Kidney glomerular epithelial cell (primary cell): ENCODE results near the gene PPP6R1.

ENCODE experiments used
- DNase-seq: peaks from one replicate; lab custom pipeline; 2025; lab: John Stamatoyannopoulos, UW

Gene PPP6R1

DNA sequence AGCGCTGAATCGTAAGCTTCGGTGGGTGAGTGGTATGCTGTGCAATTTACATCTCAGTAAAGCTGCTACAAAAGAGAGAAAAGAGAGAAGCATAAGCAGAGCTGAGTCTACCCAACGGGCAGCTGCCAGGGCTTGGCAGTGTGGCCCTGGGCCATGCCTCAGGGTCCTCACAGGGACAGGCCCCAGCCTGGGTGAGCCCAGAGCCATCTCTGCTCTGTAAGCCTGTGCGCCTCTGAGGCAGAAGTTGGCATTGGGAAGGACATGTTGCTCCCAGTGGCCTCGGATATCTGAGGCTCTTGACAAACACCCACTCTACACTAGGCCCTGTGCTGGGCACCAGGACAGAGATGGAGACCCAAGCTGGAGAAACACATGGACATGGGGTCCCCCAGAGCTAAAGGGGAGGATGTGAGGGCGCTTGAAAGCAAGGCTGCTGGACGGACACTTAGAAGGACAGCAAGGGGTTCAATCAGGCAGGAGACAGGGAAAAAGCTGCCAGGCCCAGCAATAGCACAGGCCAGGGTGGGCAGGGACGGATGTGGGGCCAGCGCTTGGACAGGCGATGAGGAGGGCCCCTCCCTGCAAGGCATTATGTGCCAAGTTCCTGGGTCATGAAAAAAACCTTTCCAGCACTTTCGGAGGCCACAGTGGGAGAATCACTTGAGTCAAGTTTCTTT is 14.7 kb downstream of the PPP6R1 start:
- DNase-seq = no peak

DNA sequence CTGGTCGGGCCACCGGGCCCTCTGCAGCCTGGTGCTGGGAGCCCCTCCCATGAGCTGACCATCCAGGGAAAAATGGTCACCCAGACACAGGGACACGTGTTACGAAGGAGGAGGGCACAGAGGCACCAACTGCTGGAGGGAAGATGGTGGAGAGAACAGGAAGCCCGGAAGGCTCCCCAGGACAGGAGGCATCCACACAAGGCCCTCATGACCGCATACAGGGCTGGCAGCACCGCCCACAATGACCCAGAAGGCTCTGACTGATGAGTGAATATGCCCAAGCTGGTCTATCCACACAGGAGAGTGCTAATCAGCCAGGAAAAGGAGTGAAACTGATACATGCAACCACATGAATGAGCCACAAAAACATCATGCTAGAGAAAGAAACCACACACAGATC is 16.3 kb downstream of the PPP6R1 start:
- DNase-seq = no peak

DNA sequence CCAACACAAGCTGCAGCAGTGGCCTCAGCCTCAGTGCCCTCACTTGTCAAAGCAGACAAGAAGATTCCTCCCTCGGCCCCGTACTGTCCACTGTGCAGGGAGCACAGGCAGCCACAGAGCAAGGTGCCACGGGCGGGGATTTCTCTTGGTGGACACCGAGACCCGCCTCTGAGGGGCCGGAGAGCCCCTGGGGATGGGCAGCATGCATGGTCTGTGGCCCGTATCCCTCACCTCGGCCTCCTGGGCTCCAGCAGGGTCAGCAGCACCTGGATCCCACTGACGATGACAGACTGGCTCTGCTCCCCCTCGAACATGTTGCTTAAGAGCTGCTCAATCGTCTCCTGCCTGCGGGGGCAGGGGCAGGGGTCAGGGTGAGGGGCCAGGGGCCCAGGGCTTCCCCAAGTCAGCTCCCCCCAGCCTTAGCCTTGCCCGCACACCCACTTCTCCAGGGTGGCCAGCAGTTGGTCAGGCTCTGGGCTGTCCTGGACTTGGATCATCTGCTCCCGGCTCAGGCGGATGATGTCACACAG is 16.8 kb downstream of the PPP6R1 start:
- DNase-seq = no peak

DNA sequence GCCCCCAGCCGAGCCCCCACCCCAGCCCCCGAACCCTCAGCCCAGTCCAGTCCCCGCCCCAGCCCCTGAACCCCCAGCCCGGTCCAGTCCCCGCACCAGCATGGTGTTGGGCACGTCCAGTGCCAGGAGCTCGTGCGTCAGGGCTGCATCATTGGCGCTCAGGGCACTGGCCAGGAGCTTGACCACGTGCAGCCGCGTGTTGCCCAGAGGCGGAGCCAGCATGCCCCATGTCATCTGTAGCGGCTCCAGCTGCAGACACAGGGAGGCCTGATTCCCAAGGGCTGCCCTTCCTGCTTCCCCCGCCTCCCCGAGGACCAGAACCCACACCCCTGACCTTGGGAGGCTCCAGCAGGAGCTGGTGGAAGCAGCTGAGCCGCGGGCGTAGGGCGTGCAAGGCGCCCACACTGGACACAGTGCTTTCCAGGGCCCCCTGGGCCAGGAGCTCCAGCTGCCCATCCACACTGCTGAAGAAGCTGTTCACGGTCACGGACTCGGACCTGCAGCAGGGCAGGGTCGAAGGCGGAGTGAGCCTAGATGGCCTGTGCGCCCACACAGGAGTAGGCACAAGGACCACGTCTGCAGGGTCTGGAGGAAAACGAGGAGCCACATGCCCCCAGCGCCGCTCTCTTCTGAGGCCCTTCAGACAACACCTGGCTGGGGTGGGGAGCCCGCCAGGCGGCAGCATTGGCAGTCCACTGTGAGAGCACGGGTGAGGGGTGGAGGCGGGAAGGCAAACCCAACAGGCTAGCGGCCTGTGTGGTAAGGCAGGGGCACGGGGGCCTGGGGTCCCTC is 17.5 kb downstream of the PPP6R1 start:
- DNase-seq = no peak

DNA sequence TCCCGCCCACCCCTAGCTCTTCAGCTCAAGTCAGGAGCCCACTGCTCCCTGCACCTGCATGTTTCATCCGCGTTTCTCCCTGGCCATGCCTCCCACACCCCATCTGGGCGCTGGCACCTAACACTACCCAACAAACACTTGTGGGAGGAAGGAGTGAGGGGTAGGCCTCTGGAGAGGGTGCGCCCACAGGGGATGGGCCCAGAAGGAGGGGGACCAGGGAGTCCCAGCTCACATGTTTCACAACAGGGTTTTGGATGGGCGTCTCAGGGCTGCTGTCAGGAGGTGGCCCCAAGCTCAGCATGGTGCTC is 18.1 kb downstream of the PPP6R1 start:
- DNase-seq = no peak

DNA sequence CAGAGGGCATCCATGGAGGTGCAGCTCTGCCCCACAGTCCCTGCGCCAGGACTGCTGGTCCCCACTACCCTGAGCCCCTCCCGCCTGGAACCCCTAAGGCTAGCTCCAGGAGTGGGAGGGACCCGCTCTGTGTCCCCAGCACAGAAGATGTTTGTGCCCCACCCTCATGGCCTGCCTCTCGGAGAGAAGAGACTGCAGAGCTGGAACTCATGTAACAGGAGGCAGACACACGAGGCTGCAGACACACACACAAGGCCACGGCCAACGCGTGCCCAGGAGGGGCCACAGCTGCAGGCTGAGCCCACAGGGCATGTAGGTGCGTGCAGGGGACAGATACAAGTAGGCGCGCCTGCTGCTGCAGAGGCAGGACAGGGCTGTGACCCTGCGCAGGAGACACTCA is 19.8 kb downstream of the PPP6R1 start:
- DNase-seq = no peak

DNA sequence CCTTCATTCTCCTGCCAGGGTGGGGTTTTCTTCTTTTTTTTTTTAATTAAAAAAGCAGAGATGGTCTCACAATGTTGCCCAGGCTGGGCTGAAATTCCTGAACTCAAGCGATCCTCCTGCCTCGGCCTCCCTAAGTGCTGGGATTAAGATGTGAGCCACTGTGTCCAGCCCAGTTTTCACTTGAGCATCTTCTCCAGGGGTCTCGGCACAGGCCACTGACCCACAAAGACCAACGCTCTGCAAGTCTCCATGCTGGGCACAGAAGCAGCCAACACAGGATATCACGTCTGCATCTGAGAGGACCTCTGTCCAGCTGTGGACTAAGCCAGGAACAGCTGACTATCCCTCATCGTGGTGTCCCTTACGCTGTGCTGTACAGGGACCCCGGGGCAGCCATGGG is 20.8 kb downstream of the PPP6R1 start:
- no peak for DNase-seq

DNA sequence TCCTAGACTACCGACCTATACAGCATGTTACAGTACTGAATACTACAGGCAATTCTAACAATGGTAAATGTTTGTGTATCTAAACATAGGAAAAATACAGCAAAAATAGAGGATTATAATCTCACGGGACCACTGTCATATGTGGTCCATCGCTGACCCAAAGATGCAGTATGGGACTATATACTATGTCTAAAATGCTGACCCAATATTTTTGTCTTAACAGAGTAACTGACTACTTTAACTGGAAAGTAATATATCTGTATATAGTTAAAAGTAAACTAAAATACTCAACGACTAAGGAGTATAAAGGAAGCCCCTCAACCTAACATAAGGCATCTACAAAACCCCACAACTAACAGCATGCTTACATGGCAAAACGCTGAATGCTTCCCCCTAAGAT is 25.8 kb downstream of the PPP6R1 start:
- no peak for DNase-seq

DNA sequence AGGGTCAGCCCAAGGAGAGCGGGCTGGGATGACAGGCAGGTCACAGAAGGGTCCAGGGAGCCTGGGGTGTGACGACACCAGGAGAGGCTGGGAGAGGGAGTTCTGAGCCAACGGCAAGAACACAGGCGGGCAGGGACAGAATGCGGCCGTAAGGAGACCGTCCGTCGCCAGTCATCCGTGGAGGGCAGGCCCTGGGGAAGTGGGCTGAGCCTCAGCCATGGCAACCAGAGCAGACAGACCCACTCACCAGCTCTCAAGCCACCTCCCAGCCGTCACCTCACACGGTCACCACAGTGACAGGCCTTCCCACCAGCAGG is 26.6 kb downstream of the PPP6R1 start:
- DNase-seq = no peak

DNA sequence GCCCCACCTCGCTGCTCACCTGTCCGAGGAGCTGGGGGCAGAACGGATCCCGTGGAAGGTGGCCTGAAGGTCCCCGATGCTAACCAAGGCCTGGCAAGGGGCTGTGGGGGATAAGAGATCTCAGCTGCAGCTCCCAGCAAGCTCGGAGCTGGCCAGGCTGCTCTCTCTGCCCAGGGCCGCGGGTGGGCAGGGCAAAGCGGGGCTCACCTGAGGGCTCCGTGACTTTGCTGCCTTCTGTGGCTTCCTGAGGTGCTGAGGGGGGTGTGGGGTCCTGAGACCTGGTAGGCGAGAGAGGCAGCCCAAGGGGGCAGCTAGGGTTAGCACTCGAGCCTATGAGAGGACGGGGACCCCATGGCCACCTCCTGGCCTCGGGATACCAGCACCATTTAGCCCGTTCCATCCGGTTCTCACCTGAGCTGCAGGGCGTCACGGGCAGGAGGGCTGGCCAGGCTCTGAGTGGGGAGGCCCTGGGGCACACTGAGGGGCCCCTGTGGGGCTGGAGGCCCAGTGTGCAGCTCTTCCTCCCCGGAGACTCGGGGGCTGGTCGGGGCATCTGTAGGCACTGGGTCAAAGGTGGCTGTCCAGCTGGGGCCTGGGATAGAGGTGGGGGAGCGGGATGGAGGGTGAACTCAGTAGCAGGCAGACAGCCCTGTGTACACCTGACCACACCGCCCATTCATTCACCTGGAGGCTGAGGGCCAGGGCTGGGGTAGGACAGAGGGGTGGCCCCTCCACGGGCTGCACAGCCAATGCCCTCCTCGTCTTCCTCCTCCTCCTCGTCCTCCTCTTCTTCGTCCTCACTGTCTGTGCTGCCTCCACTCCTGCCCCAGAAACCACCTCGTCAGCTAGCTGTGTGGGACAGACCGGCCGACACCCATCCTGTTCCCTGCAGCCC is 27.2 kb downstream of the PPP6R1 start:
- no peak for DNase-seq

DNA sequence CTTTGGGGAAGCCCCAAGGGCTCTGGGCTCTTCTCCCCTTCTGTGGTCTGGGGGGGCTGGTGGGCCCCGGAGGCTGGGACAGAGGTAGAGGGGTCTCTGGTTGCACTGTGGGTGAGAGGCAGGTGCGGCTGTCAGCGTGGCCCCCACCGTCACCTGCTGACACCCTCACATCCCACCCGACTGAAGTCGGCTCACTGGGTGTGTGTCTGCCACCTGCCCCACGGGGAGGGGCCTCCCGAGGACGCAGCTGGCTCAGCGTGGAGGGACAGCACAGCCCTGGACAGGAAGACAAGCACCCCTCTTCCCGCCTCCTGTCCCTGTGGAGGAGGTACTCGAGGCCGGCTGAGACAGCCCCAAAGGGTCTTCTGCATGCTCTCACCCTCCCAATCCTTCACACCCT is 28.0 kb downstream of the PPP6R1 start:
- DNase-seq = no peak

DNA sequence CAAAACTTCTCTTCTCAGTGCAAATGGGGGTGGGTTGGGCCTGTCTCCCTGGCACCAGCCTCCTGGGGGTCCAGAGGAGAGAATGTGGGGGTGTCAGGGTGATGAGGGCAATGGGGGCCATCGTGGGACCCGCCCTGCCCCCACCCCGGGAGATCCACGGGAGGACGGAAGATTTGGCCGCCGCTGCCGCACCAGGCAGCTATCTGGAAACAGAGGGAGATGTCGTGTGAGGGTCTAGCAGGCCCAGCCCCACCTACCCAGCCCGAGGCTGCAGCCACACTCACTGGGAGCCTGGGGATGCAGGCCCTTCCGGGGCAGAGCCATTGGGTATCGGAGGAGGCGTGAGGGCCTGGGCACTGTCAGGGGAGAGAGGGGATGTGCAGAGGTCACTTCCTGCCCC is 28.5 kb downstream of the PPP6R1 start:
- DNase-seq = no peak

DNA sequence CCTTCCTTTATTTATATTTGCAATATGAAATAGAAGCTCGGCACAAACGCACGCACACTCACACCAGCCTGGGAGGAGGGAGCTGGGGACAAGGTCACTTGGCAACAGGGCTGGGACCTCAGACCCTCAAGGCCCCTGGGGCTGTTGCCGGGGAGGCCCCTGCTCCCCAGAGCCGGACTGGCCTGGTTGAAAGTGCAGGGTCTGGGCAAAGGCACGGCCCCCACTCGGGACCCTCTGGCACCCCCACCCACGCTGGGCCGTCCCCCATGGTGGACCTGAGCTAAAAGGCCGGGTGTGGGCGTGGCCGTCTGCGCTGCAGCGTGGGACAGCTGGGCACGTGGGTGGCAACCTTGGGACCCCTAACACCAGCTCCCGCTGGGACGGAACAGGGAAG is 29.0 kb downstream of the PPP6R1 start:
- no peak for DNase-seq

DNA sequence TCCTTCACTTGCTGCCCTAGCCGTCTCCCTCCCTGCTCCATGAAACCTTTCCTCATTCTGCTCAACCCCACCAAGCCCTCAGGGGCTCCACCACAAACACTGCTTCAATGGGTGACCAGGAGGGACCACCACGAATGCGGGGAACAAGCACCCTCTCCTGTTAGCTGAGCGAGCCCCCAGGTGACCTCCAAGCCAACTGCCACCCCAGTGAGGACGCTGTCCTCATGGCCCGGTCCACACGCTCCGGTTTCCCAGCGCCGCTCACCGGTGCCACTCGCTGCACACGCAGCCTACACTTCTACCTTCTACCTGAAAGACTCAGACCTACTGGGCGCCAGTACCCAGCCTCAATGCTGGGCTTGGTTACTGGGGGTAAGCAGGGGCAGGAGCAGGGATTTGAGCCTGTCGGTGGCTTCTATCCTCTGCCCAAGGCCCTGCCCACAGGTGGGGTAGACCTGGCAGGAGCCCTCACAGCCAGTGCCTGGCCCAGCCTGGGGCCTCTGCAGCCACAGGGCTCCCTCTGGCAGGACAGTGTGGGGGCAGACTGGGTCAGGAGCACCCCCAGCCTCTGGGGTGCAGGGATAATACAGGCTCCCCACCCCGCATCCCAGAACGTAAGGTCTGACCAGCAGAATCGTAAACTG is 29.6 kb downstream of the PPP6R1 start:
- no peak for DNase-seq

DNA sequence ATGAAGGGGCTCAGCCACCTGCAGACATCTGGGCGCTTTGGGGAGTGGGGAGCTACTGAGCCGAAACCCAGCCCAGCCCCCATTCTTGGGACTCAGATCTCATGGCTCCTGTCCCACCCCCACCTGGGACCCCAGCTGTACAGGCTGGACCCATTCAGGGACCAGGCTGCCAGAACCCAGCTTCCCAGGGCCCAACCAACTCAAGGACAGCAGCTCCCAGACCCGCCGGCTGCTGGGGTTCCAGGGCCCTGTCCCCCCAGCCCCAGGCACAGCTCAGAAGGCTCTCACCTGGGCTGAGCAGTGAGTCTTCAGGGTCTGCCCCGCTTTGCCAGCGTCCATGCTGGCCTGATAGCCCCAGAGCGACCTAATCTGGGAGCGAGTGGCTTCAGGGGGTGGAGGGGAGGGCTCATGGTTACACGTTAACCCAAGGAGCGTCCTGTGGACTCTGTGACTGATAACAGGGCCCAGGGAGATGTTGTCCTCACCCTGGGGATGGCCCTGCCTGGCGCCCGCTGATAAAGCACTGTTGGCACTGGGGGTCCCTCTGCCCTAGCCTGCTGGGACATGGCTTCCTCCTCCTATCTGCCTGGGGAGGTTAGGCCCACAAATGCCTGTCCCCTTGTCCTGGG is 30.3 kb downstream of the PPP6R1 start, which contains the start of gene TMEM86B:
Gene TMEM86B, minus strand, starts transcription at position 361 of the 629 bp plus-strand sequence. Its CDS starts 22 bp downstream, at position 339.
- DNase-seq = no peak

DNA sequence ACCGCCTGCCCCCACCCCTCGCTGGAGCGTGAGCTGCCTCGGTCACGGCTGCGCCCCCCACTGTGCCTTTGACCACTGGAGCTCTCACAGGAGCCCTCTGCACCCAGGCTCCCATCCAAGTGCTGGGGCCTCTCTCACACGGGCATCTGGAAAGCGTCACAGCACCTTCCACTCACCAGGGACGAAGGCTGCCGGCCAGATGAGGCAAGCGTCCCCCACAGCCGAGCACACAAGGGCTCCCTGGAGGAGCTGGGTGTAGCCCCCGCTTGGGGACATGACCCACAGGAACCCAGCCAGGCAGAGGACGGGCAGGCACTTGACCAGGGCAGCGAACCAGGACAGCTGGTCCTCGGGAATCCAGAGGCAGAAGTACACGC is 30.8 kb downstream of the PPP6R1 start:
- DNase-seq = no peak

DNA sequence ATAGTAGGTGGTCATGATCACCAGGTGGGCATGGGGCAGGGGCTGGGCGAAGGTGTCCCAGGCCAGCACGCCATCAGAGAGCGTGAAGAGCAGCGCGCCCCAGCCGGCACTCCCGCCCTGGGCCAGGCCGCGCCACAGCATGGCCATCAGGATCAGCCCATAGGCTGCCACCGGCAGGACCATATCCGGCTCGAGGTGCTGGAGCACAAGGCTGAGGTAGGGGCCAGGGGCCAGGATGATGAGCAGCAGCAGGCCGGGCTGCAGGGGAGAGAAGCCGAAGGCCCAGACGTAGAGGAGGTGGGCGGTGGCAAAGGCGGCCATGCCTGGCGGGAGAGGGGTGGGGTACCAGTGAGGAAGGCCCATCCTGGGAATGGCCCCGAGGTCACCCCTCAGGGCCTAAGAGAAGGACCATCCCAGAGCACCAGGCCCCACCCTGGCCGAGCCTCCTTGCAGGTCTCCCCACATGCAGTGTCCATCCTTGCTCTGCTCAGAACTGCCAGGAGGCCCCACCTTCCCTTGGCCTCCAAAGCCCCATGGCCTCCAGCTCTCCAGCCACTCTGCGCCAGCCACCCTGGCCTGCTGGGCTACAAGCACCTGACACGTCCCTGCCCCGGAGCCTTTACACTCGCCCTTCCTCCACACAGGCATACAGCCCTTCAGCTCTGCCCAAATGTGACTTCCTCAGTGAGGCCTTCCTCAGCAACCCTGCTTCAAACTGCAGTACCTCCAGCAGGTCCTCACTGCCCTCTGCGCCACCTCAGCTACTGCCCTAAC is 31.4 kb downstream of the PPP6R1 start:
- no peak for DNase-seq

DNA sequence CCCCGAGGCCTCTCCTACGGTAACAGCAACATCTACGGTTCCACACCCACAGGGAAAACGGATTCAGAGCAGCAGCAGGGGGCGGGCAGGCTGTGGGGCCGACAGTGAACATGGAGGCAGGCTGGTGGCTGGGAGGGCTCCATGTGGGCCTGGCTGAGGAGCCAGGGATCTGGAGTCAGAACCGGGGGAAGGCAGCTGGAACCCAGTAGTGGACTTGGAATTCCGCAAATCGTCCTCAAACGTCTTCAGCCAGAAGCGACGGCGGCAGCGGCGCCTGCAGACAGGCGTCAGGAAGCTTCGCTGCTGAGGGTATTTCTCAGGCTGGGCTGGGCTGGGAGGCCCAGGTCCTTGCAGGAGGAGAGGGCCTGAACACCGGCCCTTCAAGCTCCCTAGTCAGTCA is 32.0 kb downstream of the PPP6R1 start:
- DNase-seq = no peak

DNA sequence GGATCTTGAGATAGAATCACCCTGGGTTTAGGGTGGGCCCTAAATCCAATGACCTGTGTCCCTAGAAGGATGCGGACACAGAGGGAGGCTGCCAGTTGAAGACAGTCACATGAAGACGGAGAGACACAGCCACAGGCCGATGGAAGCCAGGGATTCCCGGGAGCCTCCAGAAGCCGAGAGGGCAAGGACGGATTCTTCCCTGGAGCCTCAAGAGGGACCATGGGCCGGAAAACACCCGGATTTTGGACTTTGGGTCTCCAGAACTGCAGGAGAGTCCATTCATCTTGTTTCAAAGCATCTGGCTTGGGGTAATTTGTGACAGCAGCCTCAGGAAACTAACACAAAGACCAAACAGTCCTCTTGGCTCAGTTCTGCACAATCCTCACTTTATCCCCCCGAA is 32.5 kb downstream of the PPP6R1 start:
- DNase-seq = no peak

DNA sequence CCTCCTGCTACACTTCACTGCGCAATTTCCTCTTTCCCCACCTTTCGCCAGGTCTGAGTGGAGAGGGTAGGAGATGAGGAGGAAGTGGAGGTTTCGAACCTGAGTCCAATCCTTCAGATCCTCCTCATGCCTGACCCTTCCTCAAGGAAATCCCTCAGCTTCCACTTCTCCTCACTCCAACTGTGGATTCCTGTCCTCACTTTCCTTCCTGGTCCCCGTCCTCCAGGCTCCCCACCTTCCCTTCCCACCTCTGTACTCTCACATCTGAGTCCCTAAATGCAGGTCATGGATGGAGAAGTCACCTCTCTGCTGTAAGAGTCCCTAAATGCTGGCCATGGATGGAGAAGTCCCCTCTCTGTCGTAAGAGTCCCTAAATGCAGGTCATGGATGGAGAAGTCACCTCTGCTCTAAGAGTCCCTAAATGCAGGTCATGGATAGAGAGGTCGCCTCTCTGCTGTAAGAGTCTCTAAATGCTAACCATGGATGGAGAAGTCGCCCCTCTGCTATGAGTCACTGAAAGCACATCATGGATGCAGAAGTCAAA is 33.3 kb downstream of the PPP6R1 start:
- DNase-seq = no peak
